HCT116 (cell line): ENCODE data around the gene PMS1.

Experiments
- CEBPB ChIP-seq: IDR thresholded peaks from 2 replicates; pipeline ENCODE4 v1.6.1; 2012; ENCODE audit warnings: low read depth
- EZH2 ChIP-seq: fragments of 200-600 bp; sonication (generic); IDR thresholded peaks from 2 replicates; pipeline ENCODE4 v1.6.1; 2017; ENCODE audit warnings: antibody characterized with exemption, mixed run types
- EZH2phosphoT487 ChIP-seq: fragments of 200-600 bp; IDR thresholded peaks from 2 replicates; pipeline ENCODE4 v1.6.1; 2018; ENCODE audit warnings: antibody characterized with exemption, borderline replicate concordance
- JUND ChIP-seq: IDR thresholded peaks from 2 replicates; pipeline ENCODE4 v1.6.1; 2012
- POLR2A ChIP-seq: IDR thresholded peaks from 2 replicates; pipeline ENCODE4 v1.7.0; 2011; ENCODE audit warnings: borderline replicate concordance; ENCODE audit not compliant: insufficient read depth, insufficient read length; ENCODE audit errors: extremely low read depth
- POLR2AphosphoS5 ChIP-seq: IDR thresholded peaks from 2 replicates; pipeline ENCODE4 v1.6.1; 2011; ENCODE audit warnings: mild to moderate bottlenecking, low read depth, low read length, moderate library complexity
- RAD21 ChIP-seq: IDR thresholded peaks from 2 replicates; pipeline ENCODE4 v1.6.1; 2012; ENCODE audit warnings: low read depth, mild to moderate bottlenecking
- SIN3A ChIP-seq: IDR thresholded peaks from 2 replicates; pipeline ENCODE4 v1.6.1; 2012; ENCODE audit warnings: low read depth
- TCF7L2 ChIP-seq: IDR thresholded peaks from 2 replicates; pipeline ENCODE4 v1.7.0; 2011; ENCODE audit warnings: borderline replicate concordance, inconsistent platforms; ENCODE audit not compliant: insufficient read depth, insufficient read length; ENCODE audit errors: extremely low read depth
- ZNF274 ChIP-seq: fragments of 200-500 bp; sonication (Bioruptor generic); IDR thresholded peaks from 2 replicates; pipeline ENCODE4 v1.6.1; 2014; ENCODE audit warnings: mild to moderate bottlenecking, low read depth, low read length, inconsistent platforms
- TF ChIP-seq, protein P1 (sequence below), 3 experiments: fragments of 200-600 bp in 1 of 3; sonication (generic) in 1 of 3; IDR thresholded peaks in 2 of 3; conservative IDR thresholded peaks in 1 of 3; 2 replicates each; pipeline ENCODE4 v1.5.1; 2012 to 2017; ENCODE audit warnings: low read depth in 2 of 3, low read length in 2 of 3, antibody characterized with exemption in 1 of 3, borderline replicate concordance in 1 of 3, control low read depth in 1 of 3, mild to moderate bottlenecking in 1 of 3, mixed read lengths in 1 of 3, mixed run types in 1 of 3, moderate library complexity in 1 of 3; ENCODE audit not compliant: insufficient read depth in 1 of 3

DNA sequence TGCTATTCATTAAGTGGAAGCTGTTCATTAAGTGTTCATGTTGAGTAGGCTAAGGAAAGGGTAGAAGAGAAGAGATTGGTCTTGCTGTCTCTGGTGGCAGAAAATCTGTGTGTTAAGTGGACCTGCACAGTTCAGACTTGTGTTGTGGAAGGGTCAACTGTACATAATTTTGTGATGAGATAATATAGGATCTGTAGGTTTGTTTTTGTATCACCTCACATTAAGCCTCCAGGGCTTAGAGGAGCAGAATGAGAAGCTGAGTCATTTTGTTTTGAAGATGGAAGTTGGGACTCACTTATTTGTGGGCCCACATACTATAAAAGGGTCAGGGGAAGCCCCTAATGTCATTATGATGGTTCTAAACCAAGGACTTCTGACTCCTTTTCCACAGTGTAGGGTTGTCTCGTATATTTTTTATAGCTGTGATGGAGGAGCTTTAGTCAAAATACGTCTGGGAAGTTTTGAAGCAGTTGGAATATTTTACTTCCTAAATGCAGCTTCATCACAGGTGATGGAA lies 18.2 kb downstream of the PMS1 start:
- TF ChIP-seq JUND (no peak), EZH2phosphoT487 (no peak), SIN3A (no peak), CEBPB (no peak), POLR2AphosphoS5 (no peak), ZNF274 (no peak), POLR2A (no peak), TCF7L2 (no peak), EZH2 (no peak), RAD21 (no peak)
- TF ChIP-seq, protein P1, sequence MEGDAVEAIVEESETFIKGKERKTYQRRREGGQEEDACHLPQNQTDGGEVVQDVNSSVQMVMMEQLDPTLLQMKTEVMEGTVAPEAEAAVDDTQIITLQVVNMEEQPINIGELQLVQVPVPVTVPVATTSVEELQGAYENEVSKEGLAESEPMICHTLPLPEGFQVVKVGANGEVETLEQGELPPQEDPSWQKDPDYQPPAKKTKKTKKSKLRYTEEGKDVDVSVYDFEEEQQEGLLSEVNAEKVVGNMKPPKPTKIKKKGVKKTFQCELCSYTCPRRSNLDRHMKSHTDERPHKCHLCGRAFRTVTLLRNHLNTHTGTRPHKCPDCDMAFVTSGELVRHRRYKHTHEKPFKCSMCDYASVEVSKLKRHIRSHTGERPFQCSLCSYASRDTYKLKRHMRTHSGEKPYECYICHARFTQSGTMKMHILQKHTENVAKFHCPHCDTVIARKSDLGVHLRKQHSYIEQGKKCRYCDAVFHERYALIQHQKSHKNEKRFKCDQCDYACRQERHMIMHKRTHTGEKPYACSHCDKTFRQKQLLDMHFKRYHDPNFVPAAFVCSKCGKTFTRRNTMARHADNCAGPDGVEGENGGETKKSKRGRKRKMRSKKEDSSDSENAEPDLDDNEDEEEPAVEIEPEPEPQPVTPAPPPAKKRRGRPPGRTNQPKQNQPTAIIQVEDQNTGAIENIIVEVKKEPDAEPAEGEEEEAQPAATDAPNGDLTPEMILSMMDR (IDR thresholded peaks at IDR 0.05 in 2 of 3, conservative IDR thresholded peaks at IDR 0.05 in 1 of 3; ENCODE audit: borderline replicate concordance in 1 of 3, insufficient read depth in 1 of 3, low read depth in 2 of 3, low read length in 2 of 3), result no peak
